Mucosa of stomach (tissue), 1 donor: Measurements from ENCODE around the gene ZIC1.

ENCODE experiments used
- H3K27me3 ChIP-seq: one replicate; pipeline ENCODE4 v1.7.0; 2013; ENCODE audit warnings: mild to moderate bottlenecking, low read length; ENCODE audit not compliant: control insufficient read depth, insufficient read depth
- H3K36me3 ChIP-seq: one replicate; pipeline ENCODE4 v1.7.0; 2013; ENCODE audit warnings: low read length; ENCODE audit not compliant: control insufficient read depth, insufficient read depth
- H3K4me1 ChIP-seq: one replicate; pipeline ENCODE4 v1.7.0; 2013; ENCODE audit warnings: mild to moderate bottlenecking, low read length; ENCODE audit not compliant: control insufficient read depth, insufficient read depth
- H3K4me3 ChIP-seq: one replicate; pipeline ENCODE4 v1.7.0; 2013; ENCODE audit warnings: low read length
- H3K9ac ChIP-seq: one replicate; pipeline ENCODE4 v1.7.0; 2013; ENCODE audit warnings: mild to moderate bottlenecking, low read length, moderate library complexity
- H3K9me3 ChIP-seq: one replicate; pipeline ENCODE4 v1.7.0; 2013; ENCODE audit warnings: mild to moderate bottlenecking, low read length, moderate library complexity; ENCODE audit not compliant: control insufficient read depth
- donor health status: Pancreatic carcinoma.

ZIC1 gene

DNA sequence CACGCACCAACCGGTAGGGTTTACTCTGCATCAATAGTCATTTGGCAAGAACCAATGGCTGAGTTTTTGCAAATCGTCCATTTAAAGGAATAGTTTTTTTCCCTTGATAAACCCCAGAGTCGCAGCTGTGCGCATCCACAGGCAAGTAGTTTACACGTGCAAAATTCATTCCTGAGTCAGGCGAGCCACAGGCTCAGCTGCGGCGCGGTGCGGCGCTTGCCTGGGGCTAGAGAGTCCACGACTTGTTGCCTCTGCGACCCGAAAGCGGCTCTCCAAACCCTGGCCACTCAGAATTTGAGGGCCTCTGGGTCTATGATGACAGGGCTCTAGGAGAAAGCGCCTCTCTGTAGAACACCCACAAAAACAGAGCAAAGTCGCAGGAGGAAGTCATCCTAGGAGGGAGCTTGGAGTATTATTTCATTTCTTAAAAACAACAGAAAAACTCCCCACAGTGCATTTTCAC, 39.5 kb upstream of the ZIC1 start:
- no peaks in the 10 kb centered on the region for H3K9me3 ChIP-seq
- H3K9ac ChIP-seq = no peak overlapping the region
- H3K4me3 ChIP-seq = no peak overlapping the region
- H3K4me1 ChIP-seq = no peaks in the 10 kb centered on the region
- peaks cover 72% of the 10 kb centered on the region for H3K27me3 ChIP-seq
- no peaks in the 10 kb centered on the region for H3K36me3 ChIP-seq

DNA sequence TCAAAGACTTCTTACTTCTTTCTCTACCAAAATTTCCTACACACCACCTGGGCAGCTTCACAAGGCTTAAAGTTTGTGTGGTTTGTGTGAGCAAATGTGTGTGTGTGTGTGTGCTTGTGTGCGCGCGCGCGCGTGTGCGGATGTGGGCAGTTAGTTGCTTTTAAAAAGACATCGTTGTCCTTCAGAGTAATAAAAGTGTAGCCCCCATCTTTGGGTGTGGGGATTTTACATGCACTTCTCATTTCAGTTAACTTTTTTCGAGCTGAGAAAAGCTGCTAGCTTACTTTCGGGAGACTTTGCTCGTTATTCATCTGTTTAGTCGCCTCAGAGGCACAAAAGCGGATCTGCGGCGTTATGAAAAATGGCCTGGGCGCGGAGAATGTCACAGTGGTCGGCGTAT, 38.8 kb upstream of the ZIC1 start:
- H3K27me3 ChIP-seq = peaks cover 69% of the 10 kb centered on the region
- no peak overlapping the region for H3K9ac ChIP-seq
- no peaks in the 10 kb centered on the region for H3K9me3 ChIP-seq
- H3K36me3 ChIP-seq = no peaks in the 10 kb centered on the region
- H3K4me3 ChIP-seq = no peak overlapping the region
- no peaks in the 10 kb centered on the region for H3K4me1 ChIP-seq

DNA sequence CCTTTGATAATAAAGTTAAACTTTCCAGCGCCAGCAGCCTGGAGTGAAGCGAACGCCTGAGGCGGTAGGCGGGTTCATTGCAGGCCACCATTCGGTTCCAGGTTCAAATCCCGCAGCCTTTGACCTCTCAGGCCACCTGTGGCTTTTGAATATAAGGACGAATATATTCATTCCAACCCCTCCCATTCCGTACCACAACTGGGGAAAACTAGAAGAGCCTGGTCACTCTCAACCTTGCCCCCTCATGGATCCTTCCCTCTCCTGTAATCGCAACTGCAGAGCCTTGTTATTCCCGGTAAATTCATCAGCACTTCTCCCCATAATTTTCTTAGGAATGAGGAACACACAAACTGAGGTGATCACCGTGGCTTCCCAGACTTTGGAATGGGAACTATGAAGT, 38.0 kb upstream of the ZIC1 start:
- Histone ChIP-seq H3K36me3 (no peaks in the 10 kb centered on the region), H3K4me1 (no peaks in the 10 kb centered on the region), H3K9ac (no peak overlapping the region), H3K9me3 (no peaks in the 10 kb centered on the region), H3K4me3 (no peak overlapping the region), H3K27me3 (peaks cover 63% of the 10 kb centered on the region)

DNA sequence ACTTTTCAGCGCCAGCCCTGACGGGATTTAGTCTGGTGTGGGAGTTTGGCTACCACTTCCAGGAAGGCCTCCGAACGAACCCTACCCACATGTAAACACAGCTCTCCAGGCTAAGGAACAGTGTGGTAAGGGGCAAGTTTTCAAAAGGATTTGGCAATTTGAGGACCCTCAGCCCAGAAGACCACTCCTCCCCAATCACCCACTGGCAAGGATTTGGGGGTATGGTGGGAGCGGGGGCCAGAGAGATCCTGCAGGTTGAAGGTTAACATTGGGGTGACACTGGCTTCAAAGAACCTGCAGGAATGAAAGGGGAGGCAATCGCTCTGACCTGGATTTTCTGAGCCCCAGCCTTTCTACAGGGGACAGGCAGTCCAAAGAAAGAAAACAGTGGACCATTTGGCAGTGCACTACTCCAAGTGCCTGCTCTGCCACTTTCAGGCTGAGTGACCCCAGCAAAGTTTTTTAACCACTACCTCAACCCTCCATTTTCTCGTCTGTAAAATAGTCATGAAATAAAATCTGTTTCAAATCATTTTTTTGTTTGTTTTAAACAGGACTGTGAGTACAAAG, 37.3 kb upstream of the ZIC1 start:
- Histone ChIP-seq H3K4me3 (no peak overlapping the region), H3K27me3 (peaks cover 65% of the 10 kb centered on the region), H3K4me1 (no peaks in the 10 kb centered on the region)

DNA sequence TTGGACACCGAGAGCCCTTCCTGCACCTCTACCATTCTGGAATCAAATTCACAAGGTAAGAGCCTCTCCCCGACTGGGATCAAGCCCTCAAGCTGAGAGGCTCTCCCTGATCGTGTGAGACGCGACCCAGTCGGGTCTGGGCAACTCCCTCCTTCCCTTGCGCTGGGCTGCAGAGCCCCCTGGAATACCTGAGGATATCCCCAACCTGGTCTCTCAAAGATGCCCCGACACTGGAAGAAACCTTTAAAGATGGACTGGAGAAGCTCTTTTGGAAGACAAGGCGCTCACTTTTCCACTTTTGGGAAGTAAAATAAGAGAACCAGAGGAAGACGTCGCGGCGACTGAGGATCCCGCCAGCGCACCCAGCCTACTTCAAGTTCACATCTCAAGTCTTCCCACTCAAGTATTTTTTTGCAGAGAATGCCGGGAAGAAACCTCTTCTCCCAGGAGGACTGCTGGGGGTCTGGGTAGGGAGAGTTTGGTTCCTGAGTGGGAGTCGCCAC, 36.6 kb upstream of the ZIC1 start:
- H3K27me3 ChIP-seq = peaks cover 70% of the 10 kb centered on the region
- no peaks in the 10 kb centered on the region for H3K9me3 ChIP-seq
- no peak overlapping the region for H3K9ac ChIP-seq
- H3K4me3 ChIP-seq = no peak overlapping the region
- H3K4me1 ChIP-seq = no peaks in the 10 kb centered on the region
- H3K36me3 ChIP-seq = no peaks in the 10 kb centered on the region

More for the DNA sequence above, 37.3 kb upstream of the ZIC1 start:
- Histone ChIP-seq H3K9ac (no peak overlapping the region), H3K36me3 (no peaks in the 10 kb centered on the region), H3K9me3 (no peaks in the 10 kb centered on the region)

DNA sequence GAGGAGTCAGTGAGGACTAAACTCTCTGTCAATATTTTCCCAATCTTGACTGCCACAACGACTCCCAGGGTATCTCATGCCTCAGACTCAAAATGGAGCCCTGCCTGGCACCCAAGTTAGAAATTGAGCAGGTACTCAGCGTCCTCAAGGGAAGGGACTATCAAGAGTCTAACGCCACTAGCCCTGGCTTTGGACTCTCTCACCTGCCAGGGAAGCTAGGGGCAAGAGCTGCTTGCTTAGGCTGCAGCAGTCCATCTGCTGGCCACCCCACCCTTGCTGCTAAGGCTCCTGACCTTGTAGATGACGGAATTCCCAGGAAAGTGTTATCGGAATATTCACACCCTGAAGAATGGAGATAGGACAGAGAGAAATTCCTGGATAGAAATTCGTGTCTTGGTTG, 35.9 kb upstream of the ZIC1 start:
- Histone ChIP-seq H3K4me1 (no peaks in the 10 kb centered on the region), H3K27me3 (peaks cover 71% of the 10 kb centered on the region), H3K36me3 (no peaks in the 10 kb centered on the region), H3K9ac (no peak overlapping the region), H3K9me3 (no peaks in the 10 kb centered on the region), H3K4me3 (no peak overlapping the region)

DNA sequence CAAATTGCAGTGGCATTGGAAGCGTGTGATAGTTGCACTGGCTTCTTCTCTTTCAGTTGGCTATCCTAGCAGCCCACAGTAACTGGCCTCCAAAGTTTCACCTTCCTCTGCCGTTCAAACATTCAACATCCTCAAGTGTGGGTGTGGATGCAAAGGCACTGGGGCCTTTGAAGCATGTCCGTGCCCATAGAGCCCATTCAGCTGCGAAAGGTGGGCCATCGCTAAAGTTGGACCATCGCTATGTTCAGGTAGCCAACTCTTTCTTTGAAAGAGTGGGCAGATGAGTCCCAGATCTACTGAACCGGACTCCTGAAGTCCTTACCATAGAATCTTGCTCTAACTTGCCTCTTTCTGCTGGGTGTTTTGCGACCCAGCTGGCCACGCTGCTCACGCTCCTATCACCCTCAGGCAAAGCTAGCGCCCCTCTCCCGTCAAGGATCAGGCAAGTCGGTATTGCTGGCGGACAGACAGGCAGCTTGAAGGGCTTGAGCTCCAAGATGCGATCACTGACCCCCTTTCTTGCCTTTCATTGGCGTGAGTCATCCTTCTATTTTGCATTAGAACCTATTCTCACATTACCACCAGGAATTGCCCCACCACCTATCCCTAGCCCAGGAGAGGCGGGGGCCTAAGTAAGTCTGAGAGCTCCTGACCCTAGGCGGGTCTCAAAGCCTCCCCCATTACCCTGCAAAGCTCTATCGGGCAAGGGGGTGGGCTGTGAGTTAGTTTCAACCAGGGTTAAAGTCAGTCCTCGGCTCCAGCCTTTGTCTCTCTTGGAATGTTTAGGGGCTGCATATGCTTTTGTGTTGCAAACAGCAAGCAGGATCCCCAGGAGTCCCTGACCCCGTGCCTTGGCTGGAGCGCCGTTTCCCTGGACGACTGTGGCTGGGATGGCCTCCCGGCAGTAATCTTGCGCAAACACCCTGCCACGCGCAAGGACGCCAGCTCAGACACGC, 31.5 kb upstream of the ZIC1 start:
- no peak overlapping the region for H3K4me3 ChIP-seq
- no peak overlapping the region for H3K9ac ChIP-seq
- H3K36me3 ChIP-seq = no peaks in the 10 kb centered on the region
- no peaks in the 10 kb centered on the region for H3K4me1 ChIP-seq
- no peaks in the 10 kb centered on the region for H3K9me3 ChIP-seq
- H3K27me3 ChIP-seq = peaks cover 68% of the 10 kb centered on the region

DNA sequence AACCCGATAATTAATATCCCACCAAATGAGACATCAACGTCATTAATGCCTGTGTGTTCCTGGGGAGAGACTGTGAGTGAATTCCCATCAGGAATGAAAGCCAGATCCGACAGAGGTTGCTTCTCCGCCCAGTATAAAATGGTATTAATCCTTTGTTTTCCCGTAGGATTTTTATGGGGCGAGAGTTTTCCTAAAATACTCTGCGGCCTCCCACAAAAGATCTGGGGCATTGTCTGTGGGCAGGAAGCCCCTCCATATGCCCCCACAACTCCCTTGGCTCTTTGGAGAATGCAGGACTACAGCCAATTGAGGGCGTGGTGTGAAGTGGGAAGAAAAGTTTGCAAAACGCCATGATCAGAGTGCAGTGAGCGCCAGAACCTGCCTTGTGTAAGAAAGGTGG, 29.5 kb upstream of the ZIC1 start:
- H3K27me3 ChIP-seq = peaks cover 73% of the 10 kb centered on the region

DNA sequence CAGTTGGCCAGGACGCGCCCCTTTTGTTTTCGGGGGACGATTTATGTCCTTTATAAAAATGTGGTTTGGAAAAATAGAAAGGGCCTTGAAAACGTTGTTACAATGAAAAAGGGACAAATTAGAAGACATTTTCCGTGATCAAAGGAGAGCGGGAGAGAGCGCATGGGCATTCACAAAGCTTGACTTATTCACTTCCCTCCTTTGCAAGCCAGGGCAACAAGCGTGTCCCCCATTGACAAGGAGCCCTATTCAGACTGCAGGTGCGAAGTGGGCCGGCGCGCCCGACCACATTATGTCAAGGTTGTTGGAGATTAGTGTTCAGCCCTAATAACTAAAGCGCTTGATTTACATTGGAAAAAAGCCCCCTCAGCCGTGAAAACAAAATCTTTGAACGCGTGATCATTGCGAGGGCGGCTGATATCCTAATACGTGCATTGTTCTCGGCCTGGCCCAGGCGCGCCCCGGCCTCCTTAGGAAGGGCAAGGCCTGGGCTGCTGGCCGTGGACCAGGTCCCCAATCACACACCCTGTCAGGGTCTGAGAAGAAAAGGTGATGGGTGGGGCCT, 28.7 kb upstream of the ZIC1 start:
- H3K9me3 ChIP-seq = no peaks in the 10 kb centered on the region
- H3K27me3 ChIP-seq = peaks cover 81% of the 10 kb centered on the region
- no peak overlapping the region for H3K4me3 ChIP-seq
- no peaks in the 10 kb centered on the region for H3K4me1 ChIP-seq
- H3K36me3 ChIP-seq = no peaks in the 10 kb centered on the region
- no peak overlapping the region for H3K9ac ChIP-seq

More for the DNA sequence above, 29.5 kb upstream of the ZIC1 start:
- H3K4me3 ChIP-seq = no peak overlapping the region
- H3K4me1 ChIP-seq = no peaks in the 10 kb centered on the region
- H3K36me3 ChIP-seq = no peaks in the 10 kb centered on the region
- H3K9ac ChIP-seq = no peak overlapping the region
- H3K9me3 ChIP-seq = no peaks in the 10 kb centered on the region

DNA sequence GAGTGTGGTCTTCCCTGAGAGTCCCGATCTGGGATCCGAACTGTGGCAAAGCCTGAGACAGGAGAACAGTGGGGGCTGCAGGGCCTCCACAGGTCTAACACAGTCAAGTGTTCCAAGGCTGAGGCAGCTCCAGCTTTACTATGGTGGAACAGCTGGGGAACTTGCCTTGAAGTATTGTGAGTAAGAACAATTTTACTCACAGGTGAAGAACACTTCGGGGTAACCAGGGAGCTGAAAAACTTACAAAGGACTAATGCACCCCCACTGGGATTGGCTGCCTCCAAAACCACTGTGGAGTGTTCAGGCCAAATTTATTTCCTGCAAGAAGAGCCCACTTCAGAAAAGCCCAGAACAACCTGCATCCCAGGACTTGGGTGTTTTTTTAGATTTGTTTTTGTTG, 28.2 kb upstream of the ZIC1 start:
- Histone ChIP-seq H3K9ac (no peak overlapping the region), H3K27me3 (peaks cover 86% of the 10 kb centered on the region), H3K9me3 (no peaks in the 10 kb centered on the region), H3K4me3 (no peak overlapping the region), H3K36me3 (no peaks in the 10 kb centered on the region), H3K4me1 (no peaks in the 10 kb centered on the region)

DNA sequence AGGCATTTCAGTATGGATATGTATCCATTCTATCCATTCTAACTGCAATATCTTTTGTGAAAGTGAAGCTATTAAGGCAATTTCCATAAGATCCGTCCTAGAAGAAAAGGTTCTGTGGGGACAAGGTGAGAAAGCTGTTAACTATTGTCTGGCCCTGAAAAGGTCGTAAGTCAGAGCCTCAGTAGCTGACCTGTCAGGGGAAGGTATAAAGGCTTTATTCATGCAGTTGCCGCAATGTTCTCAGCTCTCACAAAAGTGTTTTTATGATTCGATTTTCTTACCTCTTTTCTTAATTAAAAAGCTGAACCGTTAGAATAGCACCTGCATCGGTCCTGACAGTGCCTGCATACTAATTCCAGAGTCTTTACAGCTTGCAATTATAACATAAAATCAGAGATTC, 27.6 kb upstream of the ZIC1 start:
- H3K4me1 ChIP-seq = no peaks in the 10 kb centered on the region
- no peaks in the 10 kb centered on the region for H3K36me3 ChIP-seq
- H3K9me3 ChIP-seq = no peaks in the 10 kb centered on the region
- H3K27me3 ChIP-seq = peaks cover 92% of the 10 kb centered on the region
- no peak overlapping the region for H3K9ac ChIP-seq
- no peak overlapping the region for H3K4me3 ChIP-seq

DNA sequence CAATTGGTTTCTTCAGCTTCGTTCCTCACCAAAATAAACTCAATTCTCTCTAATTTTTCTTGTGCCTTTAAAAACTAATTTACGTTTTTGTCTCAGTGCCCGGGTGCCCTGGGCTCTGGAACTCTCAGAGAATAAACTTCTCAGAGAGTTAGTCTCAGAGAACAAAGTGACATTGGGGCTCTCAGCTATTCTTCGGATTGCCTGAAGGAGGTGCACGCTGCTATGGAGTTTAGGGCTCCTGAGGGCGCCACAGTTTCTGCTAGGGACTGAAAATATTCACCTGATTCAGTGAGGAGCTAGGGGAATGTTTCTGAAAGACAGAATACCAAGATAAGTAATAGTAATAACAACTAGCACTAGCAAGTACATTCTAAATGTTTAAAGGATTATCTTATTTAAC, 25.5 kb upstream of the ZIC1 start:
- H3K27me3 ChIP-seq = peaks cover 92% of the 10 kb centered on the region
- no peaks in the 10 kb centered on the region for H3K36me3 ChIP-seq
- no peaks in the 10 kb centered on the region for H3K9me3 ChIP-seq
- no peak overlapping the region for H3K4me3 ChIP-seq
- no peaks in the 10 kb centered on the region for H3K4me1 ChIP-seq
- H3K9ac ChIP-seq = no peak overlapping the region
